Umbilical cord (tissue), 2 donors: Measurements from ENCODE around the gene TTC34. TPM values are rescaled to one million over a fixed set of nuclear protein-coding genes. Genes with fewer than 3 reads are reported as not detected.

Experiments used
- DNase-seq: peaks from one replicate; pipeline ENCODE4 v3.0.0-alpha.2; 2015; ENCODE audit warnings: low spot score
- total RNA-seq: library from RNA; depleted of rRNA; stranded (reverse); fragments of >200 nt; gene quantifications from one replicate; pipeline ENCODE4 v1.2.3, GENCODE V29; 2014; ENCODE audit warnings: low replicate concordance; ENCODE audit not compliant: insufficient read depth

The TTC34 gene
- total RNA-seq, 1 donor from 2014 or later = under 0.01 TPM

- no peak for DNase-seq
Observed at GRCh38 chr1:2593251-2593878, 208.1 kb downstream of the TTC34 start.

- DNase-seq = no peak
Observed at GRCh38 chr1:2592672-2593071, 208.8 kb downstream of the TTC34 start.

GRCh38 chr1:2591581-2592261 is 209.8 kb downstream of the TTC34 start:
- DNase-seq = no peak

GRCh38 chr1:2591233-2591580 is 210.3 kb downstream of the TTC34 start:
- no peak for DNase-seq

GRCh38 chr1:2590233-2591141 is 211.0 kb downstream of the TTC34 start:
- no peak for DNase-seq

GRCh38 chr1:2589431-2590232 is 211.9 kb downstream of the TTC34 start:
- no peak for DNase-seq

- no peak for DNase-seq
Observed at GRCh38 chr1:2588661-2589430, 212.6 kb downstream of the TTC34 start.

GRCh38 chr1:2587860-2588571 is 213.5 kb downstream of the TTC34 start:
- no peak for DNase-seq

- DNase-seq = no peak
Observed at GRCh38 chr1:2587071-2587859, 214.2 kb downstream of the TTC34 start.

- peak; percentile 100 for DNase-seq
Observed at GRCh38 chr1:2586154-2587070, 215.1 kb downstream of the TTC34 start, which contains the start of gene PRXL2B. TSS of gene PRXL2B (plus strand) at chr1:2586777. CDS start at chr1:2586886, 109 bp downstream.

Other genes with a start within 250 kb of the TTC34 start
- gene TNFRSF14, start 245.3 kb downstream of the TTC34 start, total RNA-seq = 20.2 TPM
- 1.4 TPM for gene PRXL2B, start 214.9 kb downstream of the TTC34 start, total RNA-seq
- not detected for gene MMEL1, start 168.7 kb downstream of the TTC34 start, total RNA-seq
- gene ACTRT2, start 219.8 kb upstream of the TTC34 start, total RNA-seq = 0.48 TPM